ENCODE results near the gene LYST. TPM values are rescaled to one million over a fixed set of nuclear protein-coding genes. Genes with fewer than 3 reads are reported as not detected.

The LYST gene
- total RNA-seq, 1 donor from 2014 or later, result 90.2 TPM

DNA sequence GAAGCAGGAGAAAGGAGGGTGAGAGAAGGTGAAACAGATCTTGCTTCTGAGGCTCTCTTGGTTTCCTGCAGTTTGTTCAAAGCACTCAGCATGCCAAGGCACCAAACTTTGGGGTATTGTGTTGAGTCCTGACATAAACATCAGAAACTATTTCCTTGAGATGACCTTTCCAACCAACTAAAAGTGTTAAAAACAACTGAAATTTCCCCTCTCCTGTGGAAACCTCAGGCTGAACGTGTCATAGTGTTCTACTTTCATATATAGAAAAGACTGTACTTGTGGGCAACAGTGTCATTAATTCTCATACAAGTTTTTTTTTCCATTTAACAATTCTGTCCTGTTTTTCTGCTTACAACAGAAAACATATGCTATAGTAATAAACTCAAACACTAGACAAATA is 6.3 kb upstream of the LYST start:
- Mint-ChIP-seq H3K4me3 (no peak overlapping the region), H3K9me3 (no peaks in the 10 kb centered on the region), H3K4me1 (peaks cover 37% of the 10 kb centered on the region), H3K27ac (peak overlapping the region; percentile 22), H3K36me3 (ENCODE audit: low read depth) (no peaks in the 10 kb centered on the region), H3K27me3 (no peaks in the 10 kb centered on the region)
- ChIA-PET CTCF (no interaction called here), POLR2A (interaction anchor here (0.6 kb wide), 1 partner anchor 24 kb away, joined by 6 read pairs; no protein-coding TSS in a partner anchor)
- TF ChIP-seq, protein P1, sequence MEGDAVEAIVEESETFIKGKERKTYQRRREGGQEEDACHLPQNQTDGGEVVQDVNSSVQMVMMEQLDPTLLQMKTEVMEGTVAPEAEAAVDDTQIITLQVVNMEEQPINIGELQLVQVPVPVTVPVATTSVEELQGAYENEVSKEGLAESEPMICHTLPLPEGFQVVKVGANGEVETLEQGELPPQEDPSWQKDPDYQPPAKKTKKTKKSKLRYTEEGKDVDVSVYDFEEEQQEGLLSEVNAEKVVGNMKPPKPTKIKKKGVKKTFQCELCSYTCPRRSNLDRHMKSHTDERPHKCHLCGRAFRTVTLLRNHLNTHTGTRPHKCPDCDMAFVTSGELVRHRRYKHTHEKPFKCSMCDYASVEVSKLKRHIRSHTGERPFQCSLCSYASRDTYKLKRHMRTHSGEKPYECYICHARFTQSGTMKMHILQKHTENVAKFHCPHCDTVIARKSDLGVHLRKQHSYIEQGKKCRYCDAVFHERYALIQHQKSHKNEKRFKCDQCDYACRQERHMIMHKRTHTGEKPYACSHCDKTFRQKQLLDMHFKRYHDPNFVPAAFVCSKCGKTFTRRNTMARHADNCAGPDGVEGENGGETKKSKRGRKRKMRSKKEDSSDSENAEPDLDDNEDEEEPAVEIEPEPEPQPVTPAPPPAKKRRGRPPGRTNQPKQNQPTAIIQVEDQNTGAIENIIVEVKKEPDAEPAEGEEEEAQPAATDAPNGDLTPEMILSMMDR (IDR thresholded peaks at IDR 0.05), result no peak
- DNase-seq (no peak), ATAC-seq (ENCODE audit: low read depth) (no peak)
- intact Hi-C loops (cut with micrococcal nuclease), result no loop called here

DNA sequence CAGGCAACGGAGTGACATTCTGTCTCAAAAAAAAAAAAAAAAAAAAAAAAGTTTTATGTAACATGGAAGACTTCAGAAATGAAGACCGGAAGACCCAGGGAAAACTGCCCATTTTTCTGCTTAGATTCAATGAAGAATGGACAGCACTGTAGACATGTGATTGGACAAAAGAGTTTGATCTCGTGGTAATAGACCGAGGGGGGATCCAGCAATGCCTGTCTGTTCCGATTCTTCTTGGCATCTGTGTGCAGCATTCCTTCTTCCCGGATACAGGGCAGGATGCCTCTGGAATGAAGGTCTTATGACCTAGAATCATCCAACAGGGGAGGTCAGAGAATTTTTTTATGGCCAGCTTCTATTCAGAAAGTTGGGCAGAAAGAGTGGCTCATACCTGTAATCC is 5.6 kb upstream of the LYST start:
- DNase-seq (no peak), ATAC-seq (ENCODE audit: low read depth) (no peak)
- H3K9me3 Mint-ChIP-seq, result no peaks in the 10 kb centered on the region
- peaks cover 42% of the 10 kb centered on the region for H3K4me1 Mint-ChIP-seq
- H3K27ac Mint-ChIP-seq, result no peak overlapping the region
- ChIA-PET POLR2A (interaction anchor here (0.6 kb wide), 1 partner anchor 25 kb away, joined by 6 read pairs; no protein-coding TSS in a partner anchor), CTCF (no interaction called here)
- H3K4me3 Mint-ChIP-seq, result no peak overlapping the region
- TF ChIP-seq, protein P1 (IDR thresholded peaks at IDR 0.05), result no peak
- intact Hi-C loops (cut with micrococcal nuclease), result no loop called here
- no peaks in the 10 kb centered on the region for H3K27me3 Mint-ChIP-seq
- peaks cover 2% of the 10 kb centered on the region for H3K36me3 Mint-ChIP-seq (ENCODE audit: low read depth)

DNA sequence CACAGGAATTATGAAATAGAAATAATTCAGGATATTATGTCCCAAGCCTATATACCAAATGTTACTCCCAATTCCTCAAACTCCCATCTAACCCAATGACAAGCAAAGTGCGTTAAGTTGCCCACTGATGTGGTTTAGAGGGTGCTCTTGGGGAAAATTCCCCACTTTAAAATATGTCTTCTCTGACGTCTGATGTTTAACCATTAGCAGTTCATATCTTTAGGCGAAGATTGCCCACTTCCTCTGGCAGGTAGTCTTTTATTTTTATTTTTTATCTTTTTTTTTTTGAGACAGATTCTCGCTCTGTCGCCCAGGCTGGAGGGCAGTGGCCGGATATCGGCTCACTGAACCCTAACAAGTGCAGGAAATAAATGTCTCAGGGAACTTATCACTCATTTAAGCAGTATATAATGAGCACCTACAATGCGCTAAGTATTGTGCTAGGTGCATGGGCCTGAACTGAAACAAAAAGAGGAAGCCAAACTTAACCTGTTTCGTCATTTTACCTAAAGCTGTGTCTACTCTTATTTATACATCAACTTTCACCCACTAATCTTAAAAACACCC is 1.3 kb upstream of the LYST start:
- peak overlapping the region; percentile 99 for H3K27ac Mint-ChIP-seq
- H3K9me3 Mint-ChIP-seq, result no peaks in the 10 kb centered on the region
- ATAC-seq (ENCODE audit: low read depth), result peak; percentile 29
- DNase-seq, result peak; percentile 40
- TF ChIP-seq, protein P1 (IDR thresholded peaks at IDR 0.05), result no peak
- POLR2A ChIA-PET, result interaction anchor here (0.6 to 5.6 kb wide), 24 partner anchors 9 to 199 kb away, joined by 3 to 60 read pairs (median 5); no protein-coding TSS in a partner anchor
- intact Hi-C loops (cut with micrococcal nuclease), result loop anchor here (1.0 to 5.0 kb wide), 11 partner anchors 12 to 1256 kb away; partner anchors contain the start of genes ARID4B, B3GALNT2, GGPS1 and IRF2BP2
- H3K4me3 Mint-ChIP-seq, result peak overlapping the region; percentile 98
- peaks cover 59% of the 10 kb centered on the region for H3K4me1 Mint-ChIP-seq
- H3K27me3 Mint-ChIP-seq, result no peaks in the 10 kb centered on the region
- peaks cover 22% of the 10 kb centered on the region for H3K36me3 Mint-ChIP-seq (ENCODE audit: low read depth)
- CTCF ChIA-PET, result interaction anchor here (0.6 to 5.5 kb wide), 4 partner anchors 65 to 103 kb away, joined by 4 to 55 read pairs (median 11); no protein-coding TSS in a partner anchor

DNA sequence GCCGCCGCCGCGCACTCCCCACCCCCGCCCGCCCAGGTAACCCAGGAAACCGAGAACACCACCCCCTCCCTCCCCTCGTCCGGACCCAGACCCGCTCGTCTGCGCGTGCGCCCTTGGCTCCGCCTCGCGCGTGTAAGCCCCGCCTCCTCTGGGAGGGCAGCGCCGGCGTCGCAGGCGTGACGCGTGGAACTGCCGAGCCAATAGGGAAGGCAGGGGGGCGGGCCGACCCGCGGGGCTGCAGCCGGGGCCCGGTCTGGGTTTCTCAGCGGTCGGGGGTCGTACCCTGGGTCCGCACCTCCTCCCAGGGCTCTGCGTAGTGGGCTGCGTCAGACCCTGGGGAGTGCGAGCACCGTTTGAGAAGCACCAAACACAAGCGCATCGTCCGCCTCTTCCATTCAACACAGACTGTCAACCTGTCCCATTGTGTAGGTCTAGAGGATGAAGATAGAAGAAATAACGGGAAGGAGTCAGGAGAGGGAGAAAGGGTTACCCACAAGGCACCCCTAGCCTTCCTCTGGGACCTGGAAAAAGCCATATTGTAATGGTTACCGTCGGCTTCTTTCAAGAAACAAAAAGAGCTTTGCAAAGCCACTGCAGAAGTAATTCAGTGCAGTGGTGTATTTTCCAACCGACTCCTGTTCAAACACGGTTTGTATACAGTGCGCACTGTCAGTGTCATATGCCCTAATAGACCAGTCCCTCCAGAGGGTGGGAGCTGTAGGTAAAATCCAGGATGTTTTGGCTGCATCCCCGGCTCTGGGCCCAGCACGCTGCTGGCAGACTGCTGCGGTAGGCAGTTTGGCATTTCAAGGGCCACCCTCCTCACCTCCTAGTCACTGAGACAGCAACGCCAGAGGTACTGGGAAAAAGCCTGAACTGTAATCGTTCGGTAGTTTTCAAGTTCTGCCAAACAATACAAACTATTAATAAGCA is 473 bp upstream of the LYST start:
- POLR2A ChIA-PET, result interaction anchor here (0.8 to 5.6 kb wide), 25 partner anchors 9 to 363 kb away, joined by 3 to 60 read pairs (median 5); partner anchors contain the start of gene B3GALNT2
- H3K27ac Mint-ChIP-seq, result peak overlapping the region; percentile 99
- H3K27me3 Mint-ChIP-seq, result no peaks in the 10 kb centered on the region
- intact Hi-C loops (cut with micrococcal nuclease), result loop anchor here (1.0 to 5.0 kb wide), 14 partner anchors 11 to 1255 kb away; partner anchors contain the start of genes ARID4B, B3GALNT2, GGPS1 and IRF2BP2
- CTCF ChIA-PET, result interaction anchor here (0.7 to 5.5 kb wide), 8 partner anchors 10 to 104 kb away, joined by 3 to 55 read pairs (median 5); no protein-coding TSS in a partner anchor
- peak overlapping the region; percentile 98 for H3K4me3 Mint-ChIP-seq
- TF ChIP-seq, protein P1 (IDR thresholded peaks at IDR 0.05), result no peak
- DNase-seq, result peak; percentile 99
- peak; percentile 71 for ATAC-seq (ENCODE audit: low read depth)
- no peaks in the 10 kb centered on the region for H3K9me3 Mint-ChIP-seq
- peaks cover 25% of the 10 kb centered on the region for H3K36me3 Mint-ChIP-seq (ENCODE audit: low read depth)
- H3K4me1 Mint-ChIP-seq, result peaks cover 64% of the 10 kb centered on the region

Data from activated B cell treated with CpG ODN at 0.5 μM for 24 hours (primary cell).